T-cell (primary cell): ENCODE results near the gene CLASP1. TPM values are rescaled to one million over a fixed set of nuclear protein-coding genes. Genes with fewer than 3 reads are reported as not detected.
A peak's percentile ranks its signal among the peaks of the same experiment; 100 is the strongest.

Source experiments
- ATAC-seq, 4 experiments: fragments of 200-7000 bp in 3 of 4; fragments of 150-1000 bp in 1 of 4; cut with Tn5 transposase; replicated peaks in 1 of 4; 1 replicate in 3 of 4; 2 replicates in 1 of 4; pipeline ENCODE4 v1.10.0; 2021; ENCODE audit warnings: moderate library complexity in 3 of 4, mild to moderate bottlenecking in 2 of 4, moderate number of reproducible peaks in 1 of 4
- CTCF ChIA-PET, 2 donors: fragments of 300-600 bp; sonication (Branson Sonifier 250); formaldehyde crosslinking; loops; one replicate each; lab custom pipeline; 2022; ENCODE audit warnings: antibody characterized with exemption in 2 of 2; lab: Charles Lee
- POLR2A ChIA-PET, 2 donors: fragments of 300-600 bp; sonication (Branson Sonifier 250); formaldehyde crosslinking; loops; one replicate each; lab custom pipeline; 2022; ENCODE audit warnings: antibody characterized with exemption in 2 of 2; lab: Charles Lee
- DNase-seq, 35 experiments: peaks; one replicate each; pipeline versions ENCODE4 v3.0.0 to v3.0.0-alpha.2; 2013 to 2023
- H3K27ac ChIP-seq: one replicate; pipeline ENCODE4 v1.5.1; 2013; ENCODE audit warnings: low read length
- H3K27me3 ChIP-seq, 2 experiments: replicated peaks in 1 of 2; 1 replicate in 1 of 2; 2 replicates in 1 of 2; pipeline versions ENCODE4 v1.6.1 to v1.7.0; 2013; ENCODE audit warnings: low read length in 1 of 2, mixed read lengths in 1 of 2; ENCODE audit not compliant: control insufficient read depth in 2 of 2, insufficient read depth in 2 of 2; ENCODE audit errors: extremely low read depth in 1 of 2
- H3K36me3 ChIP-seq, 2 donors: 1 replicate in 1 of 2; 2 replicates in 1 of 2; pipeline versions ENCODE4 v1.6.1 to v1.7.0; 2013; ENCODE audit warnings: low read length in 1 of 2; ENCODE audit not compliant: control insufficient read depth in 2 of 2, insufficient read depth in 1 of 2; ENCODE audit errors: extremely low read depth in 1 of 2
- H3K4me1 ChIP-seq, 2 experiments: 1 replicate in 1 of 2; 2 replicates in 1 of 2; pipeline versions ENCODE4 v1.6.1 to v1.7.0; 2013; ENCODE audit warnings: low read length in 2 of 2, mixed read lengths in 1 of 2; ENCODE audit not compliant: insufficient read depth in 2 of 2, control insufficient read depth in 1 of 2; ENCODE audit errors: extremely low read depth in 1 of 2
- H3K4me3 ChIP-seq, 2 donors: 1 replicate in 1 of 2; 2 replicates in 1 of 2; pipeline versions ENCODE4 v1.5.1 to v1.7.0; 2013; ENCODE audit warnings: mild to moderate bottlenecking in 2 of 2, low read length in 1 of 2, moderate library complexity in 1 of 2; ENCODE audit not compliant: control insufficient read depth in 1 of 2; ENCODE audit errors: extremely low read depth in 1 of 2
- H3K9me3 ChIP-seq: 2 replicates; pipeline ENCODE4 v1.7.0; 2013
- H3K27ac Mint-ChIP-seq, 2 donors: one replicate each; pipeline ENCODE4 v1.8.0; 2020 to 2021; ENCODE audit warnings: mild to moderate bottlenecking in 2 of 2, mixed read lengths in 2 of 2
- H3K27me3 Mint-ChIP-seq, 2 donors: one replicate each; pipeline ENCODE4 v1.8.0; 2021 to 2022; ENCODE audit warnings: mixed read lengths in 2 of 2
- H3K36me3 Mint-ChIP-seq: one replicate; pipeline ENCODE4 v1.8.0; 2021; ENCODE audit warnings: mixed read lengths
- H3K4me1 Mint-ChIP-seq, 3 donors: one replicate each; pipeline ENCODE4 v1.8.0; 2020 to 2022; ENCODE audit warnings: mixed read lengths in 3 of 3, mild to moderate bottlenecking in 1 of 3
- H3K4me3 Mint-ChIP-seq, 3 donors: one replicate each; pipeline ENCODE4 v1.8.0; 2020 to 2022; ENCODE audit warnings: mild to moderate bottlenecking in 3 of 3, mixed read lengths in 3 of 3, moderate library complexity in 3 of 3
- H3K9me3 Mint-ChIP-seq, 3 donors: one replicate each; pipeline ENCODE4 v1.8.0; 2020 to 2022; ENCODE audit warnings: mixed read lengths in 3 of 3
- WGBS: methylation state at CpG from one replicate; pipeline ENCODE4 v1.1.5; 2013; ENCODE audit warnings: missing lambda C conversion rate; ENCODE audit not compliant: insufficient coverage; 5-methylcytosine and 5-hydroxymethylcytosine counted together
- total RNA-seq, 35 experiments: library from RNA in 6 of 35; stranded (reverse) in 6 of 35; fragments of 120-200 nt in 1 of 35; gene quantifications; one replicate each; pipeline versions ENCODE4 v1.2.1 to v1.2.4 and lab custom pipeline; 2013 to 2026

The CLASP1 gene
- total RNA-seq, 5 donors from 2014 or later (not counting 1 experiment from before 2014, with no cell fraction given) = 57.8 to 72.8 (median 65.1) TPM

DNA sequence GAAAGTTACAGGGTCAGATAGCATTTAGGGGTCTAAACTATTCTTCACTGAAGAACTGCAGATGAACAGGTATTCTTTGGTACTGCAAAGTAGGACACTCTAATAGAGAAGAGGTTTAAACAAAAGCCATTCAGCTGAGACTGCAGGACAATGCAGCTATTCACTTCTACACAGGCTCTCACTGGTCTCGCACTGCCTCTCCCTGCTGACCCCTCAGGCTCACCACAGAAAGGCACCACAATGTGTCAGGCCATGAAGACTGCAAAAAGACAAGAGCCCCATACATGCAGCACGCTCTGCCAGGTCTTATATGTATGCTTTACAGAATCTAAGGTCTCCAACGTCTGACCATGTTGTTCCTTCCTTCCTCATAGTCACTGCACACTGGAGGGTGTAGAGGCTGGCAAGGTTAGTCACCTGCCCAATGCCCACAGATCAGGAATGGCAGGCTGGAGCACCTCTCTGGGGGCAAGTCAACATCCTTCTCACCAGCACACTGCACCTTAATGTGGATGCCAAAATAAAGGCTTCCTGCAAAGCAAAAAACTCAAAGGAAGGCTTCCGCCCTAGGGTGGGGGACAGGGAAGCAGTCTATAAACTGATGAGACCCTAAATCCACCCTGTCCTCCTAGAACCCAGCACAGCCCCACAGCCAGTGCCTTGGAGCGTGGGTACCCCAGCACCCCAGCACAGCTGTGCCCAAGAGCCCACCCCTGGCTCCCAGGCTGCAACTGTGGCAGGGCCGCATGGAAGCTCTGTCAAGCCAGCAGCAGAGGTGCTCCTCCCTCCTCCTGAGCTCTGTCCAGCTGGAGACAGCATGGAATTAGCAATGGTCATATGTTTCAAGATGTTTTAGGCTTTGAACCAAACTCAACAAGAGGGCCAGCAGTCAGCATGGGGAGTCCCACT is 129.3 kb downstream of the CLASP1 start:
- peaks cover 10 to 33% of the 10 kb centered on the region in 2 donors for H3K36me3 ChIP-seq
- no peaks in the 10 kb centered on the region for H3K27me3 Mint-ChIP-seq
- H3K36me3 Mint-ChIP-seq = peaks cover 50% of the 10 kb centered on the region
- H3K4me1 ChIP-seq = no peaks in the 10 kb centered on the region
- no peak overlapping the region for H3K27ac Mint-ChIP-seq
- ChIA-PET POLR2A (no interaction called here), CTCF (interaction anchor here in 1 of 2 donors (1.0 kb wide), 1 partner anchor 200 kb away, joined by 3 read pairs; no protein-coding TSS in a partner anchor)
- no peaks in the 10 kb centered on the region for H3K27me3 ChIP-seq
- H3K9me3 Mint-ChIP-seq = no peaks in the 10 kb centered on the region
- H3K27ac ChIP-seq = no peak overlapping the region
- no peak for ATAC-seq
- H3K4me3 Mint-ChIP-seq = no peak overlapping the region
- DNase-seq = no peak
- 100% methylated on average over 1 of the region's 6 CpGs for WGBS
- H3K9me3 ChIP-seq = no peaks in the 10 kb centered on the region
- no peak overlapping the region for H3K4me3 ChIP-seq
- no peaks in the 10 kb centered on the region for H3K4me1 Mint-ChIP-seq

DNA sequence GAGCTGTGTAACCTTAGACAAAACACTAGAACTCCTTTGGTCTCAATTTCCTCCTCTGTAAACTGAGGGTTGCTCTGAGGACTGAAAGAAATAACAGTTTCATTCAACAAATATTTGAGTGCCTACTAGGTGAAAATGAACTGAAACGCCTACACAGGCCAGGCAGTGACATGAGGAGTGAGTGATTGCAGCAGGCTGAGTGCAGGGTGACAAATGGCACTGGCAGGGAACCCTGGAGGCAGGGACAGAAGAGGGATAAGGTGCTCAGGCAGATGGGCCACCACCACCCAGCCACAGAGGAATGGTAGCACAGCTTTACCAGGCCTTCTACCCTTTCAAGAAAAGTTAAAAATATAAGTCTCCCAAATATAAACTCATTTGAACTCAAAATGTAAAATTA is 130.1 kb downstream of the CLASP1 start:
- H3K27ac Mint-ChIP-seq = peak overlapping the region in 1 of 2 donors; percentile 31
- H3K27me3 Mint-ChIP-seq = no peaks in the 10 kb centered on the region
- Histone ChIP-seq H3K36me3 (peaks cover 11 to 36% of the 10 kb centered on the region in 2 donors), H3K4me1 (no peaks in the 10 kb centered on the region), H3K4me3 (no peak overlapping the region), H3K27me3 (no peaks in the 10 kb centered on the region), H3K9me3 (no peaks in the 10 kb centered on the region), H3K27ac (no peak overlapping the region)
- peaks cover 51% of the 10 kb centered on the region for H3K36me3 Mint-ChIP-seq
- POLR2A ChIA-PET = no interaction called here
- ATAC-seq (no peak), DNase-seq (no peak)
- no peak overlapping the region for H3K4me3 Mint-ChIP-seq
- H3K9me3 Mint-ChIP-seq = no peaks in the 10 kb centered on the region
- CTCF ChIA-PET = no interaction called here
- H3K4me1 Mint-ChIP-seq = peaks cover 0 to 2% (median 0%) of the 10 kb centered on the region in 3 donors
- no CpG with 5 or more reads among the region's 1 CpG for WGBS

DNA sequence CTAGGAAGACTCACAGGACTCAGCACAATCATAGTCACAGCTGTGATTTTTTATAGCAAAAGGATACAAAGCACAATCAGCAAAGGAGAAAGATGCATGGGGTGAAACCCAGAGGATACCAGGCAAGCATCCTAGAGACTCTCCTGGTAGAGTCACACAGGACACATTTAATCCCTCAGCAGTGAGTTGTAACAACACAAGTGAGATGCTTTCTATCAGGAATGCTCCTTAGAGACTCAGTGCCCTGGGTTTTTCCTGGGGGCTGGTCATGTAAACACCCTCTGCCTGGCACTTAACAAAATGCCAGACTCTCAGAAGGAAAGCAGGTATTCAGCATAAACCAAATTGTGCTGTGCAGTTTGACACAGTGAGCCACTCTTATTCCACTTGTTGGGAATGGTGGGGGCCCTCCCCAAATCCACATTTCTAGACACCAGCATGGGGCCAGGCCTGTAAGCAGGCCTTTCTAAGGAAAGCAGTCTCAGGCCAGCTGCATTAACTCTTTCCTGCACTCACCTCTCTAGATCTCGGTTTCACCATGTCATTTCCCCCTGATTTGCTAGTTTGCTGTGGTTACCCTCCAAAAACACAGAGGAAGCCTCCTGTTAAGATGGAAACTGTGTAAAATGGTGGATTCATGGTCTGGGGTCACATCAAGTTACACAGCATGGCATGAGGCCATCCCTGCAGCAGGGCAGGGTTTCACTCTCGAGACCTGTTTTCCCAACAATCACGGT is 135.5 kb downstream of the CLASP1 start:
- ATAC-seq = no peak
- ChIA-PET POLR2A (no interaction called here), CTCF (no interaction called here)
- Mint-ChIP-seq H3K4me1 (peaks cover 6 to 9% (median 6%) of the 10 kb centered on the region in 3 donors), H3K27me3 (no peaks in the 10 kb centered on the region), H3K27ac (no peak overlapping the region), H3K4me3 (no peak overlapping the region), H3K9me3 (peaks cover 0 to 2% (median 1%) of the 10 kb centered on the region in 3 donors), H3K36me3 (peaks cover 65% of the 10 kb centered on the region)
- no peak overlapping the region for H3K27ac ChIP-seq
- no peaks in the 10 kb centered on the region for H3K9me3 ChIP-seq
- no peak overlapping the region for H3K4me3 ChIP-seq
- peaks cover 6 to 42% of the 10 kb centered on the region in 2 donors for H3K36me3 ChIP-seq
- H3K4me1 ChIP-seq = no peaks in the 10 kb centered on the region
- WGBS = no CpG with 5 or more reads among the region's 3 CpGs
- DNase-seq = no peak
- H3K27me3 ChIP-seq = no peaks in the 10 kb centered on the region

DNA sequence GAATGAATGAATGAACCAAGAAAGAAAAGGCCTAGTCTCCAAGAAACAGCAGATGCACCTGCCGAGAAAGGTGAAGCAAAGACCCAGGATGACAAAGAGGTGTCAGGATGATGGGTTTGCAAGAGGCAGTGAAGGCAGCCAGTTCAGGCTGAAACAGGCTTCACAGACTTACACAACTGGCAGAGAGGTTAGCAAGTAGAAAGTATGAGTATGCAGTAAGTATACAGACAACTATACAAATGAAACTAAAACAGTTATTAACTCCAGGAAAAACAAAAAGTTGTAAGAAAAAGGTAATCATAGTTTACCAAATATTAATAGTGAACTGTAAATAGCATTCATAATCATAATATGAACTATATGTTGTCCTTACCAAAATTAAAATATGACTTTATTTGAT is 138.4 kb downstream of the CLASP1 start:
- CTCF ChIA-PET = no interaction called here
- H3K9me3 Mint-ChIP-seq = peaks cover 0 to 4% (median 3%) of the 10 kb centered on the region in 3 donors
- Histone ChIP-seq H3K4me1 (peaks cover 0 to 5% of the 10 kb centered on the region in 2 experiments), H3K27me3 (no peaks in the 10 kb centered on the region), H3K27ac (no peak overlapping the region), H3K4me3 (no peak overlapping the region), H3K9me3 (no peaks in the 10 kb centered on the region), H3K36me3 (peaks cover 6 to 38% of the 10 kb centered on the region in 2 donors)
- H3K36me3 Mint-ChIP-seq = peaks cover 78% of the 10 kb centered on the region
- no peak overlapping the region for H3K4me3 Mint-ChIP-seq
- POLR2A ChIA-PET = interaction anchor here in 1 of 2 donors (0.7 kb wide), 1 partner anchor 501 kb away, joined by 3 read pairs; no protein-coding TSS in a partner anchor
- 100% methylated on average over 1 of the region's 1 CpG for WGBS
- ATAC-seq (no peak), DNase-seq (no peak)
- no peaks in the 10 kb centered on the region for H3K27me3 Mint-ChIP-seq
- H3K27ac Mint-ChIP-seq = no peak overlapping the region
- peaks cover 19 to 26% (median 20%) of the 10 kb centered on the region in 3 donors for H3K4me1 Mint-ChIP-seq

DNA sequence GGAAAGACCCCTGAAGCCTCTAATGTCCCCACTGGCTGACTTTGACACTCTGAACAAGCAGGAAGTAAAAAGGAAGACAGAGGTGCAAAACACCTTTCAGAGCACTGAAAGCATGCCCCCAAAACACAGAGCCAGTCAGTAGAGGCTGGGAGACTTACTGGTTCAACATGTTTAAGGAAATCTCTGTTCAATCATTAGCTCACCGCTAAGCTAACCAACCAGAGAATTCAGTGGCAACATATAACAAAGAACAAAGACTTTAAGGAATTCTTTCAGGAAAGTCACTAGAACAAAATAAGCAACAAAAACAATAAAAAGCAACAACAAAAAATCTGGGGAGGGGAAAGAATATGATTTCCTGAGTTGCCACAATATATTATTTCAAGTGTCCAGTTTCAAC is 142.6 kb downstream of the CLASP1 start:
- Histone ChIP-seq H3K4me3 (no peak overlapping the region), H3K27ac (no peak overlapping the region), H3K27me3 (no peaks in the 10 kb centered on the region), H3K4me1 (peaks cover 0 to 5% of the 10 kb centered on the region in 2 experiments), H3K9me3 (no peaks in the 10 kb centered on the region), H3K36me3 (peaks cover 0 to 26% of the 10 kb centered on the region in 2 donors)
- DNase-seq (no peak), ATAC-seq (no peak)
- Mint-ChIP-seq H3K4me3 (no peak overlapping the region), H3K9me3 (peaks cover 0 to 4% (median 3%) of the 10 kb centered on the region in 3 donors), H3K27ac (no peak overlapping the region), H3K36me3 (peaks cover 79% of the 10 kb centered on the region), H3K27me3 (no peaks in the 10 kb centered on the region), H3K4me1 (peaks cover 28 to 36% (median 28%) of the 10 kb centered on the region in 3 donors)
- no CpG with 5 or more reads among the region's 1 CpG for WGBS
- CTCF ChIA-PET = no interaction called here
- POLR2A ChIA-PET = no interaction called here

DNA sequence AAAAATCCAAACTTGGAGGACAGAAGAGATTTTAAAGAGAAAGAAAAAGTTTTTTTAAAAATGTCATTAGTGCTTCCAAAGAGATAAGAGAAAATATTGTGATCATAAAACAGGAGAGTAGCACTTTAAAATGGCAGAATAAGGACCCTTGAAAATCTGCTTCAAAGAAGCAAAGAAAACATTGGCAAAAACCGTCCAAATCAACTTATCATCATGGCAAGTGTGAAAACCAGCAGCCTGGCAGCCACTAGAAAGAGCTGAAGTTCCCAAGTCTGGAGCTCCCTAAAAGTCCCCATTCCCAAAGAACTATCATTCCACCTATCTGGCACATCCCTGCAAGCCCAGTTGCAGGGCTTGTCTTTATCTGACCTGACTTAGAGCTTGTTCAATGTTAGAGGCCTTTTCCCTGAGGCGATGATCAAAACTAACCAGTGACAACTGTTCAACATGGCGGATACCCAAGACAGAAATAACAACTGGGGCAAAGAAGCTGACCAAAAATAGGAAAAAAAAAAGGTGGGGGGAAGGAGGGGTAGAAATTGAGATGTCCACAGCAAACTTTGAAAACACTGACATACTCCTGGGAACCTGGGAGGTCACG is 143.2 kb downstream of the CLASP1 start:
- Histone ChIP-seq H3K4me3 (no peak overlapping the region), H3K4me1 (peaks cover 0 to 5% of the 10 kb centered on the region in 2 experiments), H3K27ac (no peak overlapping the region), H3K27me3 (no peaks in the 10 kb centered on the region), H3K9me3 (no peaks in the 10 kb centered on the region), H3K36me3 (peaks cover 3 to 29% of the 10 kb centered on the region in 2 donors)
- Mint-ChIP-seq H3K27me3 (no peaks in the 10 kb centered on the region), H3K36me3 (peaks cover 79% of the 10 kb centered on the region), H3K4me1 (peaks cover 29 to 38% (median 30%) of the 10 kb centered on the region in 3 donors), H3K4me3 (no peak overlapping the region), H3K27ac (no peak overlapping the region), H3K9me3 (peaks cover 0 to 4% (median 3%) of the 10 kb centered on the region in 3 donors)
- ChIA-PET CTCF (no interaction called here), POLR2A (no interaction called here)
- DNase-seq (no peak), ATAC-seq (no peak)
- WGBS = 93% methylated on average over 2 of the region's 4 CpGs
